WTC11 (cell line): ENCODE data around the gene CLHC1. TPM values are rescaled to one million over a fixed set of nuclear protein-coding genes. Genes with fewer than 3 reads are reported as not detected.

Experiments used
- ATAC-seq: fragments of 200-7000 bp; cut with Tn5 transposase; 2 replicates; pipeline ENCODE4 v1.10.0; 2021; ENCODE audit warnings: mild to moderate bottlenecking, moderate library complexity
- CTCF ChIA-PET: fragments of 300-600 bp; sonication (Branson Sonifier 250); formaldehyde crosslinking; loops from one replicate; lab custom pipeline; 2021; ENCODE audit warnings: antibody characterized with exemption; lab: Charles Lee
- POLR2A ChIA-PET: fragments of 350-600 bp; sonication (Branson Sonifier 250); formaldehyde crosslinking; loops from one replicate; lab custom pipeline; 2021; ENCODE audit warnings: antibody characterized with exemption; lab: Charles Lee
- DNase-seq: peaks from one replicate; pipeline ENCODE4 v3.0.0; 2021; ENCODE audit warnings: low spot score
- H3K27ac Mint-ChIP-seq: 2 replicates; pipeline ENCODE4 v1.8.0; 2021; ENCODE audit warnings: mixed read lengths
- H3K27me3 Mint-ChIP-seq: 2 replicates; pipeline ENCODE4 v1.8.0; 2021; ENCODE audit warnings: low read depth, mild to moderate bottlenecking, moderate library complexity, mixed read lengths
- H3K36me3 Mint-ChIP-seq: 2 replicates; pipeline ENCODE4 v1.8.0; 2021; ENCODE audit warnings: mixed read lengths
- H3K4me1 Mint-ChIP-seq: 2 replicates; pipeline ENCODE4 v1.8.0; 2022; ENCODE audit warnings: mixed read lengths
- H3K4me3 Mint-ChIP-seq: 2 replicates; pipeline ENCODE4 v1.8.0; 2021; ENCODE audit warnings: mild to moderate bottlenecking, moderate library complexity, mixed read lengths
- H3K9me3 Mint-ChIP-seq: 2 replicates; pipeline ENCODE4 v1.8.0; 2021; ENCODE audit warnings: mixed read lengths
- ARID4B ChIP-seq: sonication (generic); formaldehyde crosslinking; IDR thresholded peaks from 2 replicates; pipeline ENCODE4 v1.8.0; 2023; ENCODE audit warnings: missing genetic modification reagents, mild to moderate bottlenecking, borderline replicate concordance
- CREM ChIP-seq: sonication (generic); formaldehyde crosslinking; IDR thresholded peaks from 2 replicates; pipeline ENCODE4 v1.8.1; 2022; ENCODE audit warnings: mild to moderate bottlenecking, missing genetic modification reagents, moderate library complexity
- FOXP4 ChIP-seq: sonication (generic); formaldehyde crosslinking; IDR thresholded peaks from 2 replicates; pipeline ENCODE4 v1.8.0; 2022; ENCODE audit warnings: mild to moderate bottlenecking, missing genetic modification reagents
- GTF2I ChIP-seq: fragments of 250-450 bp; sonication (Bioruptor Pico); conservative IDR thresholded peaks from 2 replicates; pipeline ENCODE4 v1.4.0; 2021; ENCODE audit warnings: mild to moderate bottlenecking
- IRF2 ChIP-seq: sonication (generic); formaldehyde crosslinking; IDR thresholded peaks from 2 replicates; pipeline ENCODE4 v1.8.0; 2022; ENCODE audit warnings: low read depth, missing genetic modification reagents, borderline replicate concordance
- KAT7 ChIP-seq: sonication (generic); formaldehyde crosslinking; IDR thresholded peaks from 2 replicates; pipeline ENCODE4 v1.8.1; 2023; ENCODE audit warnings: missing genetic modification reagents, mild to moderate bottlenecking, borderline replicate concordance
- MAX ChIP-seq: sonication (generic); formaldehyde crosslinking; IDR thresholded peaks from 2 replicates; pipeline ENCODE4 v1.8.0; 2022; ENCODE audit warnings: mild to moderate bottlenecking, missing genetic modification reagents
- NFYB ChIP-seq: sonication (generic); formaldehyde crosslinking; conservative IDR thresholded peaks from 2 replicates; pipeline ENCODE4 v1.8.0; 2022; ENCODE audit warnings: low read depth, missing genetic modification reagents
- PRDM15 ChIP-seq: sonication (generic); formaldehyde crosslinking; IDR thresholded peaks from 2 replicates; pipeline ENCODE4 v1.8.0; 2022; ENCODE audit warnings: missing genetic modification reagents
- PREB ChIP-seq: sonication (generic); formaldehyde crosslinking; IDR thresholded peaks from 2 replicates; pipeline ENCODE4 v1.8.1; 2022; ENCODE audit warnings: mild to moderate bottlenecking, missing genetic modification reagents, moderate library complexity, borderline replicate concordance
- TCF7 ChIP-seq: sonication (generic); formaldehyde crosslinking; IDR thresholded peaks from 2 replicates; pipeline ENCODE4 v1.8.0; 2022; ENCODE audit warnings: mild to moderate bottlenecking, low read depth, missing genetic modification reagents, moderate library complexity
- TEAD1 ChIP-seq: sonication (generic); formaldehyde crosslinking; IDR thresholded peaks from 2 replicates; pipeline ENCODE4 v1.8.0; 2022; ENCODE audit warnings: mild to moderate bottlenecking, missing genetic modification reagents
- TEAD4 ChIP-seq: sonication (generic); formaldehyde crosslinking; IDR thresholded peaks from 2 replicates; pipeline ENCODE4 v1.8.0; 2022; ENCODE audit warnings: mild to moderate bottlenecking, missing genetic modification reagents
- ZNF317 ChIP-seq: sonication (generic); formaldehyde crosslinking; IDR thresholded peaks from 2 replicates; pipeline ENCODE4 v1.8.1; 2023; ENCODE audit warnings: low read depth, mild to moderate bottlenecking, moderate library complexity, missing genetic modification reagents, borderline replicate concordance
- ZNF512 ChIP-seq: sonication (generic); formaldehyde crosslinking; IDR thresholded peaks from 2 replicates; pipeline ENCODE4 v1.8.1; 2022; ENCODE audit warnings: missing genetic modification reagents, borderline replicate concordance
- ZNF532 ChIP-seq: fragments of 250-450 bp; sonication (Bioruptor Pico); IDR thresholded peaks from 2 replicates; pipeline ENCODE4 v1.9.0; 2021; ENCODE audit warnings: mild to moderate bottlenecking, borderline replicate concordance
- total RNA-seq: library from RNA; stranded (reverse); gene quantifications from 3 replicates; pipeline ENCODE4 v1.2.3, GENCODE V29; 2021

Gene CLHC1
- total RNA-seq, 1 experiment from 2014 or later, result 7.5 TPM

- TF ChIP-seq ARID4B (CRISPR knock-in tag) (no peak), GTF2I (no peak), CREM (no peak), TEAD4 (CRISPR knock-in tag) (no peak)
Measured at GRCh38 chr2:55233658-55233940, 1.5 kb upstream of the CLHC1 start (continued).

GRCh38 chr2:55232863-55233657 is 967 bp upstream of the CLHC1 start:
- Mint-ChIP-seq H3K9me3 (no peaks in the 10 kb centered on the region), H3K36me3 (peaks cover 38% of the 10 kb centered on the region), H3K4me3 (peak overlapping the region; percentile 100), H3K27ac (peak overlapping the region; percentile 98), H3K27me3 (no peaks in the 10 kb centered on the region), H3K4me1 (peaks cover 25% of the 10 kb centered on the region)
- ATAC-seq, result no peak
- DNase-seq, result no peak
- CTCF ChIA-PET, result no interaction called here
- POLR2A ChIA-PET, result interaction anchor here (0.6 to 1.4 kb wide), 4 partner anchors 9 to 187 kb away, joined by 3 to 6 read pairs (median 4); partner anchors contain the start of genes CCDC88A and RTN4
- peak; percentile 11; the same call in 1 of the 2 replicates for TF ChIP-seq PREB (CRISPR knock-in tag)
- TF ChIP-seq GTF2I, result no peak
- TF ChIP-seq MAX (CRISPR knock-in tag), result peak; percentile 26; the same call in 1 of the 2 replicates
- TF ChIP-seq KAT7 (CRISPR knock-in tag), result 0 out of 2 replicates have a peak, but pooled peaks have one; percentile 65
- TF ChIP-seq FOXP4 (CRISPR knock-in tag), result no peak
- no peak for TF ChIP-seq TCF7 (CRISPR knock-in tag)
- TF ChIP-seq ZNF532 (CRISPR knock-in tag), result 0 out of 2 replicates have a peak, but pooled peaks have one; percentile 15
- no peak for TF ChIP-seq ZNF317 (CRISPR knock-in tag)
- no peak for TF ChIP-seq IRF2 (CRISPR knock-in tag)
- peak; percentile 14; the same call in 1 of the 2 replicates for TF ChIP-seq PRDM15 (CRISPR knock-in tag)
- 0 out of 2 replicates have a peak, but pooled peaks have one; percentile 2 for TF ChIP-seq NFYB (CRISPR knock-in tag)
- no peak for TF ChIP-seq ZNF512 (CRISPR knock-in tag)
- TF ChIP-seq TEAD1 (CRISPR knock-in tag), result no peak
